ENCODE data around the gene FAHD1.
A peak's percentile ranks its signal among the peaks of the same experiment; 100 is the strongest.

Gene FAHD1

DNA sequence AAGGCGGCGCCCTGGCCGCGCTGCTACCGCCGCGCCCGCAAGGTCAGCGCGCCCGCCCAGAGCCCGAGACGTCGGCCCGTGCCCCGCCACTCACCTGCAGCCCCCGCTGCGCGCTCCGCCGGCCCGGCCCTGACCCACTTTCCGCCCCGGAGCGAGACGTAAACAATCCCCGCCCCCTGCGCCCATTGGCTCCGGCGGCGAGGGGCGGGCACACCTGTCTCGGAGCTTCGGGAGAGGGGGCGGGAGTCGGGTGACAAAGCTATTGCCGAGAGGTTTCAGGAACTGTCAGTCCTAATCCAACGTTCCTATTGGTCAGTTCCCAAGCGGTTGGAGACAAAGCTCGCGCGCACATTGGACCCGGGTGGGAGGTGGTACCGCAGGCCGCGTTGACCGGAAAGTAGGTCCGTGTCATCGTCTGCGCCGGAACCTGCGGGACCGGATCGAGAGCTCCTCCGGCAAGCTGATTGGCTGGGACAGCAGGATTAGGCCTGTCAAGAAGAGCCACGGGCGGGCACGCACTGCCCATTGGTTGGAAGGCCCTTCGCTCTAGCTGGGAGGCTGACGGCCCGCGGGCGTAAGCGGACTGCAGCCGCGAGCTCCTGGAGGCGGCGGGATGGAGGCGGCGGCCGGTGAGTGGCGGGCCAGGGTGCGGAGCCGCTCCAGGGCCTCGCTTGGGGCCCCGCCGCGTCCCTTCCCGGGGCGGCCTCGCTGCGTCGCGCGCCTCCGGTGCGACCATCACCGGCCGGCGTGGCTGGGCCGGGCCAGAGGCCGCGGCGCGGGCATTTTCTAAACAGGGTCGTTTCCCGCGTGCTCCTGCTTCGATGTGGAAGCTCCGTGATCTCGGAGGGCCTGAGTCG, 44.4 kb upstream of the FAHD1 start, which contains the start of the genes NUBP2 and SPSB3 (continued):
- TF ChIP-seq, protein P1, sequence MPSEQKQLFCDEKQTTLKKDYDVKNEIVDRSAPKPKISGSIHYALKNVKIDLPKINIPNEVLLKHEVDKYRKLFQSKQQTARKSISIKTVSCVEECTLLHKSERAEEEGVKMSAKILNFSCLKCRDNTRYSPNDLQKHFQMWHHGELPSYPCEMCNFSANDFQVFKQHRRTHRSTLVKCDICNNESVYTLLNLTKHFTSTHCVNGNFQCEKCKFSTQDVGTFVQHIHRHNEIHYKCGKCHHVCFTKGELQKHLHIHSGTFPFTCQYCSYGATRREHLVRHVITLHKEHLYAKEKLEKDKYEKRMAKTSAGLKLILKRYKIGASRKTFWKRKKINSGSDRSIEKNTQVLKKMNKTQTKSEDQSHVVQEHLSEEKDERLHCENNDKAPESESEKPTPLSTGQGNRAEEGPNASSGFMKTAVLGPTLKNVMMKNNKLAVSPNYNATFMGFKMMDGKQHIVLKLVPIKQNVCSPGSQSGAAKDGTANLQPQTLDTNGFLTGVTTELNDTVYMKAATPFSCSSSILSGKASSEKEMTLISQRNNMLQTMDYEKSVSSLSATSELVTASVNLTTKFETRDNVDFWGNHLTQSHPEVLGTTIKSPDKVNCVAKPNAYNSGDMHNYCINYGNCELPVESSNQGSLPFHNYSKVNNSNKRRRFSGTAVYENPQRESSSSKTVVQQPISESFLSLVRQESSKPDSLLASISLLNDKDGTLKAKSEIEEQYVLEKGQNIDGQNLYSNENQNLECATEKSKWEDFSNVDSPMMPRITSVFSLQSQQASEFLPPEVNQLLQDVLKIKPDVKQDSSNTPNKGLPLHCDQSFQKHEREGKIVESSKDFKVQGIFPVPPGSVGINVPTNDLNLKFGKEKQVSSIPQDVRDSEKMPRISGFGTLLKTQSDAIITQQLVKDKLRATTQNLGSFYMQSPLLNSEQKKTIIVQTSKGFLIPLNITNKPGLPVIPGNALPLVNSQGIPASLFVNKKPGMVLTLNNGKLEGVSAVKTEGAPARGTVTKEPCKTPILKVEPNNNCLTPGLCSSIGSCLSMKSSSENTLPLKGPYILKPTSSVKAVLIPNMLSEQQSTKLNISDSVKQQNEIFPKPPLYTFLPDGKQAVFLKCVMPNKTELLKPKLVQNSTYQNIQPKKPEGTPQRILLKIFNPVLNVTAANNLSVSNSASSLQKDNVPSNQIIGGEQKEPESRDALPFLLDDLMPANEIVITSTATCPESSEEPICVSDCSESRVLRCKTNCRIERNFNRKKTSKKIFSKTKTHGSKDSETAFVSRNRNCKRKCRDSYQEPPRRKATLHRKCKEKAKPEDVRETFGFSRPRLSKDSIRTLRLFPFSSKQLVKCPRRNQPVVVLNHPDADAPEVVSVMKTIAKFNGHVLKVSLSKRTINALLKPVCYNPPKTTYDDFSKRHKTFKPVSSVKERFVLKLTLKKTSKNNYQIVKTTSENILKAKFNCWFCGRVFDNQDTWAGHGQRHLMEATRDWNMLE (tag by site-specific recombination; conservative IDR thresholded peaks at IDR 0.05; ENCODE audit: low read depth), result peak; percentile 70
- TF ChIP-seq ZNF223 (tag by site-specific recombination; IDR thresholded peaks at IDR 0.05), result no peak
- no peak for TF ChIP-seq ZNF837 (tag by site-specific recombination; IDR thresholded peaks at IDR 0.05)
- peak; percentile 85 for TF ChIP-seq ZXDB (tag by site-specific recombination; IDR thresholded peaks at IDR 0.05)
- no peak for TF ChIP-seq ZNF433 (tag by site-specific recombination; IDR thresholded peaks at IDR 0.05; ENCODE audit: low read depth)
- 0 out of 2 replicates have a peak, but pooled peaks have one; percentile 34 for TF ChIP-seq ZNF596 (tag by site-specific recombination; IDR thresholded peaks at IDR 0.05)
- no peak for TF ChIP-seq SETDB1 (IDR thresholded peaks at IDR 0.05; ENCODE audit: insufficient read length, low read length)
- TF ChIP-seq, protein P2, sequence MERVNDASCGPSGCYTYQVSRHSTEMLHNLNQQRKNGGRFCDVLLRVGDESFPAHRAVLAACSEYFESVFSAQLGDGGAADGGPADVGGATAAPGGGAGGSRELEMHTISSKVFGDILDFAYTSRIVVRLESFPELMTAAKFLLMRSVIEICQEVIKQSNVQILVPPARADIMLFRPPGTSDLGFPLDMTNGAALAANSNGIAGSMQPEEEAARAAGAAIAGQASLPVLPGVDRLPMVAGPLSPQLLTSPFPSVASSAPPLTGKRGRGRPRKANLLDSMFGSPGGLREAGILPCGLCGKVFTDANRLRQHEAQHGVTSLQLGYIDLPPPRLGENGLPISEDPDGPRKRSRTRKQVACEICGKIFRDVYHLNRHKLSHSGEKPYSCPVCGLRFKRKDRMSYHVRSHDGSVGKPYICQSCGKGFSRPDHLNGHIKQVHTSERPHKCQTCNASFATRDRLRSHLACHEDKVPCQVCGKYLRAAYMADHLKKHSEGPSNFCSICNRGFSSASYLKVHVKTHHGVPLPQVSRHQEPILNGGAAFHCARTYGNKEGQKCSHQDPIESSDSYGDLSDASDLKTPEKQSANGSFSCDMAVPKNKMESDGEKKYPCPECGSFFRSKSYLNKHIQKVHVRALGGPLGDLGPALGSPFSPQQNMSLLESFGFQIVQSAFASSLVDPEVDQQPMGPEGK (tag by site-specific recombination; IDR thresholded peaks at IDR 0.05), result peak; percentile 39
- TF ChIP-seq, protein P3, sequence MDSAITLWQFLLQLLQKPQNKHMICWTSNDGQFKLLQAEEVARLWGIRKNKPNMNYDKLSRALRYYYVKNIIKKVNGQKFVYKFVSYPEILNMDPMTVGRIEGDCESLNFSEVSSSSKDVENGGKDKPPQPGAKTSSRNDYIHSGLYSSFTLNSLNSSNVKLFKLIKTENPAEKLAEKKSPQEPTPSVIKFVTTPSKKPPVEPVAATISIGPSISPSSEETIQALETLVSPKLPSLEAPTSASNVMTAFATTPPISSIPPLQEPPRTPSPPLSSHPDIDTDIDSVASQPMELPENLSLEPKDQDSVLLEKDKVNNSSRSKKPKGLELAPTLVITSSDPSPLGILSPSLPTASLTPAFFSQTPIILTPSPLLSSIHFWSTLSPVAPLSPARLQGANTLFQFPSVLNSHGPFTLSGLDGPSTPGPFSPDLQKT (IDR thresholded peaks at IDR 0.05; ENCODE audit: borderline replicate concordance, low read depth, low read length), result peak; percentile 86
- no peak for TF ChIP-seq ZNF24 (tag by site-specific recombination; IDR thresholded peaks at IDR 0.05)
- TF ChIP-seq ZFHX2 (tag by site-specific recombination; conservative IDR thresholded peaks at IDR 0.05), result peak; percentile 76
- no peak for TF ChIP-seq ZNF645 (tag by site-specific recombination; IDR thresholded peaks at IDR 0.05)
- TF ChIP-seq, protein P4, sequence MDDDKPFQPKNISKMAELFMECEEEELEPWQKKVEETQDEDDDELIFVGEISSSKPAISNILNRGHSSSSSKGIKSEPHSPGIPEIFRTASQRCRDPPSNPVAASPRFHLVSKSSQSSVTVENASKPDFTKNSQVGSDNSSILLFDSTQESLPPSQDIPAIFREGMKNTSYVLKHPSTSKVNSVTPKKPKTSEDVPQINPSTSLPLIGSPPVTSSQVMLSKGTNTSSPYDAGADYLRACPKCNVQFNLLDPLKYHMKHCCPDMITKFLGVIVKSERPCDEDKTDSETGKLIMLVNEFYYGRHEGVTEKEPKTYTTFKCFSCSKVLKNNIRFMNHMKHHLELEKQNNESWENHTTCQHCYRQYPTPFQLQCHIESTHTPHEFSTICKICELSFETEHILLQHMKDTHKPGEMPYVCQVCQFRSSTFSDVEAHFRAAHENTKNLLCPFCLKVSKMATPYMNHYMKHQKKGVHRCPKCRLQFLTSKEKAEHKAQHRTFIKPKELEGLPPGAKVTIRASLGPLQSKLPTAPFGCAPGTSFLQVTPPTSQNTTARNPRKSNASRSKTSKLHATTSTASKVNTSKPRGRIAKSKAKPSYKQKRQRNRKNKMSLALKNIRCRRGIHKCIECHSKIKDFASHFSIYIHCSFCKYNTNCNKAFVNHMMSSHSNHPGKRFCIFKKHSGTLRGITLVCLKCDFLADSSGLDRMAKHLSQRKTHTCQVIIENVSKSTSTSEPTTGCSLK (tag by site-specific recombination; IDR thresholded peaks at IDR 0.05), result no peak
- TF ChIP-seq INSM2 (tag by site-specific recombination; IDR thresholded peaks at IDR 0.05), result no peak
- TF ChIP-seq ZNF785 (tag by site-specific recombination; IDR thresholded peaks at IDR 0.05), result no peak
- TF ChIP-seq, protein P5, sequence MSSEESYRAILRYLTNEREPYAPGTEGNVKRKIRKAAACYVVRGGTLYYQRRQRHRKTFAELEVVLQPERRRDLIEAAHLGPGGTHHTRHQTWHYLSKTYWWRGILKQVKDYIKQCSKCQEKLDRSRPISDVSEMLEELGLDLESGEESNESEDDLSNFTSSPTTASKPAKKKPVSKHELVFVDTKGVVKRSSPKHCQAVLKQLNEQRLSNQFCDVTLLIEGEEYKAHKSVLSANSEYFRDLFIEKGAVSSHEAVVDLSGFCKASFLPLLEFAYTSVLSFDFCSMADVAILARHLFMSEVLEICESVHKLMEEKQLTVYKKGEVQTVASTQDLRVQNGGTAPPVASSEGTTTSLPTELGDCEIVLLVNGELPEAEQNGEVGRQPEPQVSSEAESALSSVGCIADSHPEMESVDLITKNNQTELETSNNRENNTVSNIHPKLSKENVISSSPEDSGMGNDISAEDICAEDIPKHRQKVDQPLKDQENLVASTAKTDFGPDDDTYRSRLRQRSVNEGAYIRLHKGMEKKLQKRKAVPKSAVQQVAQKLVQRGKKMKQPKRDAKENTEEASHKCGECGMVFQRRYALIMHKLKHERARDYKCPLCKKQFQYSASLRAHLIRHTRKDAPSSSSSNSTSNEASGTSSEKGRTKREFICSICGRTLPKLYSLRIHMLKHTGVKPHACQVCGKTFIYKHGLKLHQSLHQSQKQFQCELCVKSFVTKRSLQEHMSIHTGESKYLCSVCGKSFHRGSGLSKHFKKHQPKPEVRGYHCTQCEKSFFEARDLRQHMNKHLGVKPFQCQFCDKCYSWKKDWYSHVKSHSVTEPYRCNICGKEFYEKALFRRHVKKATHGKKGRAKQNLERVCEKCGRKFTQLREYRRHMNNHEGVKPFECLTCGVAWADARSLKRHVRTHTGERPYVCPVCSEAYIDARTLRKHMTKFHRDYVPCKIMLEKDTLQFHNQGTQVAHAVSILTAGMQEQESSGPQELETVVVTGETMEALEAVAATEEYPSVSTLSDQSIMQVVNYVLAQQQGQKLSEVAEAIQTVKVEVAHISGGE (tag by site-specific recombination; conservative IDR thresholded peaks at IDR 0.05; ENCODE audit: low read depth), result peak; percentile 68
- no peak for TF ChIP-seq GLI2 (tag by site-specific recombination; IDR thresholded peaks at IDR 0.05; ENCODE audit: borderline replicate concordance, low read depth)
- TF ChIP-seq EGR2 (tag by site-specific recombination; IDR thresholded peaks at IDR 0.05; ENCODE audit: low read depth), result no peak; the same call in 1 of the 2 replicates
- TF ChIP-seq ZNF664 (tag by site-specific recombination; IDR thresholded peaks at IDR 0.05), result no peak
- no peak for TF ChIP-seq ZNF23 (tag by site-specific recombination; IDR thresholded peaks at IDR 0.05; ENCODE audit: borderline replicate concordance)
- 0 out of 2 replicates have a peak, but pooled peaks have one; percentile 24 for TF ChIP-seq ZNF184 (tag by site-specific recombination; IDR thresholded peaks at IDR 0.05)
